Measurements from ENCODE around the gene CCDC24.

CCDC24 gene

GRCh38 chr1:43993206-43993914, 2.0 kb downstream of the CCDC24 start:
- H2AK5ac ChIP-seq (ENCODE audit: low read depth, low read length), result no peak overlapping the region
- H3K27me3 ChIP-seq (ENCODE audit: control insufficient read depth in 3 of 3, insufficient read depth in 3 of 3, low read depth in 1 of 3, low read length in 3 of 3), result no peaks in the 10 kb centered on the region
- DNase-seq (ENCODE audit: low spot score), result no peak
- H3K18ac ChIP-seq (ENCODE audit: low read length), result no peak overlapping the region
- peaks cover 4 to 8% of the 10 kb centered on the region in 2 donors for H3K36me3 ChIP-seq (replicated peaks in 1 of 2; ENCODE audit: control insufficient read depth in 2 of 2, insufficient read depth in 2 of 2, low read length in 2 of 2)
- H2BK15ac ChIP-seq (ENCODE audit: low read length), result no peak overlapping the region
- no peaks in the 10 kb centered on the region for H3K9me3 ChIP-seq (replicated peaks in 1 of 2; ENCODE audit: control insufficient read depth in 2 of 2, insufficient read depth in 1 of 2, low read depth in 1 of 2, low read length in 2 of 2)
- no peak overlapping the region for H3K9ac ChIP-seq (ENCODE audit: low read depth, low read length, poor library complexity)
- no CpG with 5 or more reads among the region's 9 CpGs for WGBS, 2 donors (ENCODE audit: extremely low coverage in 2 of 2, insufficient read length in 2 of 2, insufficient replicate concordance in 1 of 2)
- no peak overlapping the region for H3K4me3 ChIP-seq (ENCODE audit: low read length in 2 of 2)
- no peak overlapping the region for H2BK5ac ChIP-seq (ENCODE audit: low read length)
- H3K27ac ChIP-seq (replicated peaks; ENCODE audit: low read length), result no peak overlapping the region
- no peak overlapping the region for H3K23ac ChIP-seq (ENCODE audit: low read depth, low read length, poor library complexity)
- H4K91ac ChIP-seq (ENCODE audit: low read depth, low read length, poor library complexity), result no peak overlapping the region
- H3K4me2 ChIP-seq (ENCODE audit: insufficient read depth, low read length, poor library complexity, severe bottlenecking), result no peak overlapping the region
- no peak overlapping the region for H3K14ac ChIP-seq (ENCODE audit: low read length)
- no peak overlapping the region for H2AFZ ChIP-seq (ENCODE audit: low read length)
- no peak overlapping the region for H2BK120ac ChIP-seq (ENCODE audit: low read depth, low read length)
- peaks cover 2% of the 10 kb centered on the region for H3K79me1 ChIP-seq (ENCODE audit: low read depth, low read length)
- peaks cover 18 to 32% of the 10 kb centered on the region in 2 donors for H3K4me1 ChIP-seq (ENCODE audit: control insufficient read depth in 2 of 2, insufficient read depth in 1 of 2, low read depth in 1 of 2, low read length in 2 of 2)
- H4K8ac ChIP-seq (ENCODE audit: low read depth, low read length), result no peak overlapping the region
- H2BK12ac ChIP-seq (ENCODE audit: low read length), result no peak overlapping the region
- H3K4ac ChIP-seq (ENCODE audit: low read length), result no peak overlapping the region

- H3K27me3 ChIP-seq (ENCODE audit: control insufficient read depth in 3 of 3, insufficient read depth in 3 of 3, low read depth in 1 of 3, low read length in 3 of 3), result no peaks in the 10 kb centered on the region
- no peak overlapping the region for H2BK5ac ChIP-seq (ENCODE audit: low read length)
- H2AK5ac ChIP-seq (ENCODE audit: low read depth, low read length), result no peak overlapping the region
- no peak overlapping the region for H3K18ac ChIP-seq (ENCODE audit: low read length)
- no peak overlapping the region for H4K8ac ChIP-seq (ENCODE audit: low read depth, low read length)
- no peak overlapping the region for H3K27ac ChIP-seq (replicated peaks; ENCODE audit: low read length)
- no peak for DNase-seq (ENCODE audit: low spot score)
- H3K4ac ChIP-seq (ENCODE audit: low read length), result no peak overlapping the region
- H3K4me2 ChIP-seq (ENCODE audit: insufficient read depth, low read length, poor library complexity, severe bottlenecking), result no peak overlapping the region
- peaks cover 18 to 32% of the 10 kb centered on the region in 2 donors for H3K4me1 ChIP-seq (ENCODE audit: control insufficient read depth in 2 of 2, insufficient read depth in 1 of 2, low read depth in 1 of 2, low read length in 2 of 2)
- no peak overlapping the region for H2BK12ac ChIP-seq (ENCODE audit: low read length)
- H2BK15ac ChIP-seq (ENCODE audit: low read length), result no peak overlapping the region
- no peak overlapping the region for H3K23ac ChIP-seq (ENCODE audit: low read depth, low read length, poor library complexity)
- H4K91ac ChIP-seq (ENCODE audit: low read depth, low read length, poor library complexity), result no peak overlapping the region
- no peak overlapping the region for H2BK120ac ChIP-seq (ENCODE audit: low read depth, low read length)
- no peaks in the 10 kb centered on the region for H3K9me3 ChIP-seq (replicated peaks in 1 of 2; ENCODE audit: control insufficient read depth in 2 of 2, insufficient read depth in 1 of 2, low read depth in 1 of 2, low read length in 2 of 2)
- peaks cover 2% of the 10 kb centered on the region for H3K79me1 ChIP-seq (ENCODE audit: low read depth, low read length)
- WGBS, 2 donors (ENCODE audit: extremely low coverage in 2 of 2, insufficient read length in 2 of 2, insufficient replicate concordance in 1 of 2), result no CpG with 5 or more reads among the region's 7 CpGs
- no peak overlapping the region for H2AFZ ChIP-seq (ENCODE audit: low read length)
- H3K36me3 ChIP-seq (replicated peaks in 1 of 2; ENCODE audit: control insufficient read depth in 2 of 2, insufficient read depth in 2 of 2, low read length in 2 of 2), result peaks cover 4 to 10% of the 10 kb centered on the region in 2 donors
- no peak overlapping the region for H3K14ac ChIP-seq (ENCODE audit: low read length)
- no peak overlapping the region for H3K9ac ChIP-seq (ENCODE audit: low read depth, low read length, poor library complexity)
- no peak overlapping the region for H3K4me3 ChIP-seq (ENCODE audit: low read length in 2 of 2)
Measured at GRCh38 chr1:43994071-43994470, 2.7 kb downstream of the CCDC24 start.

- Histone ChIP-seq H3K4ac (ENCODE audit: low read length) (peak overlapping the region; percentile 41), H3K4me1 (ENCODE audit: control insufficient read depth in 2 of 2, insufficient read depth in 1 of 2, low read depth in 1 of 2, low read length in 2 of 2) (peaks cover 18 to 32% of the 10 kb centered on the region in 2 donors), H2BK15ac (ENCODE audit: low read length) (peak overlapping the region; percentile 77), H3K79me1 (ENCODE audit: low read depth, low read length) (peaks cover 2% of the 10 kb centered on the region), H3K27me3 (ENCODE audit: control insufficient read depth in 3 of 3, insufficient read depth in 3 of 3, low read depth in 1 of 3, low read length in 3 of 3) (no peaks in the 10 kb centered on the region), H2BK120ac (ENCODE audit: low read depth, low read length) (peak overlapping the region; percentile 64), H3K14ac (ENCODE audit: low read length) (no peak overlapping the region), H3K4me3 (ENCODE audit: low read length in 2 of 2) (no peak overlapping the region), H3K27ac (replicated peaks; ENCODE audit: low read length) (no peak overlapping the region), H4K91ac (ENCODE audit: low read depth, low read length, poor library complexity) (peak overlapping the region; percentile 17), H3K18ac (ENCODE audit: low read length) (peak overlapping the region; percentile 80), H3K36me3 (replicated peaks in 1 of 2; ENCODE audit: control insufficient read depth in 2 of 2, insufficient read depth in 2 of 2, low read length in 2 of 2) (peaks cover 2 to 11% of the 10 kb centered on the region in 2 donors), H2AK5ac (ENCODE audit: low read depth, low read length) (peak overlapping the region; percentile 86), H3K9me3 (replicated peaks in 1 of 2; ENCODE audit: control insufficient read depth in 2 of 2, insufficient read depth in 1 of 2, low read depth in 1 of 2, low read length in 2 of 2) (no peaks in the 10 kb centered on the region), H3K9ac (ENCODE audit: low read depth, low read length, poor library complexity) (no peak overlapping the region), H2BK12ac (ENCODE audit: low read length) (no peak overlapping the region), H2AFZ (ENCODE audit: low read length) (no peak overlapping the region), H4K8ac (ENCODE audit: low read depth, low read length) (no peak overlapping the region), H3K23ac (ENCODE audit: low read depth, low read length, poor library complexity) (peak overlapping the region; percentile 86), H3K4me2 (ENCODE audit: insufficient read depth, low read length, poor library complexity, severe bottlenecking) (no peak overlapping the region), H2BK5ac (ENCODE audit: low read length) (no peak overlapping the region)
- no peak for DNase-seq (ENCODE audit: low spot score)
- no CpG with 5 or more reads among the region's 15 CpGs for WGBS, 2 donors (ENCODE audit: extremely low coverage in 2 of 2, insufficient read length in 2 of 2, insufficient replicate concordance in 1 of 2)
Measured at GRCh38 chr1:43994794-43995790, 3.7 kb downstream of the CCDC24 start.

All from neuronal stem cell (in vitro differentiated cells).